Hepatic stellate cell (primary cell): Measurements from ENCODE around the gene CDH23.

Source experiments
- DNase-seq: peaks from one replicate; pipeline ENCODE4 v3.0.0; 2011; ENCODE audit warnings: low spot score

The CDH23 gene

GRCh38 chr10:71692598-71693306 lies 296.0 kb downstream of the CDH23 start:
- no peak for DNase-seq

GRCh38 chr10:71693377-71693776 lies 296.7 kb downstream of the CDH23 start:
- no peak for DNase-seq

GRCh38 chr10:71694039-71694501 lies 297.4 kb downstream of the CDH23 start:
- no peak for DNase-seq

- no peak for DNase-seq
Observed at GRCh38 chr10:71694567-71694968, 297.8 kb downstream of the CDH23 start.

GRCh38 chr10:71695502-71696476 lies 299.1 kb downstream of the CDH23 start:
- DNase-seq: no peak

- peak; percentile 76 for DNase-seq
Observed at GRCh38 chr10:71696628-71697326, 300.1 kb downstream of the CDH23 start.

GRCh38 chr10:71697938-71698709 lies 301.4 kb downstream of the CDH23 start:
- DNase-seq: no peak

GRCh38 chr10:71698737-71699136 lies 302.0 kb downstream of the CDH23 start:
- DNase-seq: no peak

- DNase-seq: no peak
Observed at GRCh38 chr10:71700731-71701368, 304.1 kb downstream of the CDH23 start.

GRCh38 chr10:71701496-71702132 lies 304.9 kb downstream of the CDH23 start:
- no peak for DNase-seq

- no peak for DNase-seq
Observed at GRCh38 chr10:71703577-71703976, 306.9 kb downstream of the CDH23 start.

- DNase-seq: no peak
Observed at GRCh38 chr10:71704816-71705215, 308.1 kb downstream of the CDH23 start.

GRCh38 chr10:71705582-71705981 lies 308.9 kb downstream of the CDH23 start:
- DNase-seq: no peak

GRCh38 chr10:71706216-71707121 lies 309.7 kb downstream of the CDH23 start:
- no peak for DNase-seq

GRCh38 chr10:71707240-71707789 lies 310.6 kb downstream of the CDH23 start:
- DNase-seq: no peak

GRCh38 chr10:71708301-71708703 lies 311.6 kb downstream of the CDH23 start:
- peak; percentile 59 for DNase-seq

GRCh38 chr10:71708897-71709882 lies 312.5 kb downstream of the CDH23 start:
- no peak for DNase-seq

GRCh38 chr10:71710519-71710918 lies 313.8 kb downstream of the CDH23 start:
- DNase-seq: no peak
